ENCODE measurements around the gene SEPTIN6.
"Not testable (repeated sequence)": the region's sequence is repeated elsewhere in the genome, so short reads cannot be mapped to it uniquely, and the experiment has no call there.

Gene SEPTIN6

DNA sequence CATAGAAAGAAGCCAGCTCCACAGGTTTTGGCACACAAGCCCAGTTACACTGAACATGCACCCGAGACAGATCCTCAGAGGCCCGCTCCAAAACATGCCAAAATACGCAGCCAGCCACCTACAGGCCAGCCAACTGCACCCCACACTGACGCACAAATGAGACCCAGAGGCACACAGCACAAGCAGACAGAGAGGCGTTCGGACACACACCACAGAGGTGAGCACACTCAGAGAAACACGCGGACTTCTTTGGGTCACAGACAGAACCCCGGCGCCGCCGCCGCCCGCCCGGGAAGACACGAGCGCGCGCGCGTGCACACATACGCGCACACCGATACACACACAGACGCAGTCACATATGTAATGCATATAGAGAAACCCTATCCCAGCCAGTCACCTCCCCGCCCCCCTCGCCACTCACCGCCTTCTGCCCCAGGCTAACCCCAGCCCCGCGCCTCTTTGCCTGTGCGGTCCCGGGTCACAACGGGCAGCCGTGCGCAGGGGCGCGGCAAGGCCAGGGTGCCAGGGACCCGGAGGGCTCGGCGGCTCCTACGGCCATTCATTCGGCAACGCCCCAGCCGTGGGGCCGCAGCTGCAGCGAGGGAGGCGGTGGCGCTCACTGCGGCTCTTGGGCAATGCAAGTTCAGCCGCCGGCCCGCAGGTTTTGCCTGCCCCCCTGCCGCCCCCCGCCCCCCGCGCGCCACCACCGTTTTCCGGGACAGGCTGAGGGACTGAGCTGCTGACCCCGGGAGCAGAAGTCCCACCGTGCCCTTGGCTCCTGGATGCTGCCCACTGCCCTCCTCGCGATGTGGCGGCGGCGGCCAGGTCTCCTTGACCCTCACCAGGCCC, 553 bp downstream of the SEPTIN6 start:
- in situ Hi-C loops (cut with MboI; ENCODE audit: low sequenced_read_pairs) = no loop called here

- in situ Hi-C loops (cut with MboI; ENCODE audit: low sequenced_read_pairs) = no loop called here
These were observed 1.8 kb downstream of the SEPTIN6 start for GRCh38 chrX:119690921-119691716.

DNA sequence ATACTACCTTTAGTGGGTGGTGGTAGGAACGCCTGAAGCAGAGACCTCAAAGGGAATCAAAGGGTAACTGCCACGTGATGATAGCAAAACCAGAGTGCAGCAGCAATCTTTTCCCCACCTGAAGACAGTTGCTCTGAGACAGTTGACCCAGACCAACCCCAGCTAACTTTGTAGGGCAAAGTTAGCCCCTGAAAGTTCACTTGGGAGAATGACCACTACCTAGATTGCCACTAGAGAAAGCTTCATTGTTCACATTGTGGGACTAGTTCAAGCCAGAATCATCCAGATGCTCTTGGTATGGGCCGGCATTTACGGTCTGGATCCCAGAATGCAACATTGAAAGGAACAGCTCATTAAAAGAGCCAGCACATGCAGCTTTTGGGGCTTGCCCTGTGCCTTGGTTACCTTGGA, 4.1 kb downstream of the SEPTIN6 start:
- in situ Hi-C loops (cut with MboI; ENCODE audit: low sequenced_read_pairs) = no loop called here

DNA sequence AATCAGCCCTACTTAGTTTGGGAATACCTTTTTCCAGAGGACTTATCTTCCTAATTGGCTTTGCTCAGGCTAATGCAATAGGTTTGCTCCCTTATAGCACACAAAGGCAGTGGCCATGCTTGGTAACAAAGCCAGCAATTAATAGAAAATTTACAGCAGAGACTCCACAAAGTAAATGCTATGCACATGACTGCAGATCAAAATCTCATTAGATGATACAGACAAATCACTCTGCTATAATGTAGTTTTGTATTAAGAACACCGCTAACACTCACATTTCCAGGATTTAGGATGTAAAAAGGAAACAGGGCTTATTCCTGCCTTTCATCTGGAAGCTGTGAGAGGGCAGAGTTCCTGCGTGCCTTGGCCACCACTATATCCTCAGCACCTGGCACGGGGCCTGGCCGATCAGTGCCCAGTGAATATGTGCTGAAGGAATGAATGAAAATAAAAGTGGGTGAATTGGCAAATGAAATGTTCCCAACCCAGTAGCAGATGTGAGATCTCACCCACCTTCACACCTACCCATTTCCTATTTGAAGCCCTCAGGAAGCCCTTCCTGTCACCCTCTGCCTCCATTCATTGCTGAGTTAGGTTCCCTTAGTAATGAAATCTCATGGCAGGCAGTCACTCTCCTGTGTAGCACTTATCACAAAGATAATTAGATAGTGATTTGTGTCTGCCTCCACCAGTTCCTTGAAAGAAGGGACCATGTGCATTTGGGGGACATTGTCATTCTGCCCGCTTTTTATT, 5.1 kb downstream of the SEPTIN6 start:
- in situ Hi-C loops (cut with MboI; ENCODE audit: low sequenced_read_pairs) = no loop called here

- in situ Hi-C loops (cut with MboI; ENCODE audit: low sequenced_read_pairs) = no loop called here
These were observed 6.8 kb downstream of the SEPTIN6 start for GRCh38 chrX:119686087-119686691.

DNA sequence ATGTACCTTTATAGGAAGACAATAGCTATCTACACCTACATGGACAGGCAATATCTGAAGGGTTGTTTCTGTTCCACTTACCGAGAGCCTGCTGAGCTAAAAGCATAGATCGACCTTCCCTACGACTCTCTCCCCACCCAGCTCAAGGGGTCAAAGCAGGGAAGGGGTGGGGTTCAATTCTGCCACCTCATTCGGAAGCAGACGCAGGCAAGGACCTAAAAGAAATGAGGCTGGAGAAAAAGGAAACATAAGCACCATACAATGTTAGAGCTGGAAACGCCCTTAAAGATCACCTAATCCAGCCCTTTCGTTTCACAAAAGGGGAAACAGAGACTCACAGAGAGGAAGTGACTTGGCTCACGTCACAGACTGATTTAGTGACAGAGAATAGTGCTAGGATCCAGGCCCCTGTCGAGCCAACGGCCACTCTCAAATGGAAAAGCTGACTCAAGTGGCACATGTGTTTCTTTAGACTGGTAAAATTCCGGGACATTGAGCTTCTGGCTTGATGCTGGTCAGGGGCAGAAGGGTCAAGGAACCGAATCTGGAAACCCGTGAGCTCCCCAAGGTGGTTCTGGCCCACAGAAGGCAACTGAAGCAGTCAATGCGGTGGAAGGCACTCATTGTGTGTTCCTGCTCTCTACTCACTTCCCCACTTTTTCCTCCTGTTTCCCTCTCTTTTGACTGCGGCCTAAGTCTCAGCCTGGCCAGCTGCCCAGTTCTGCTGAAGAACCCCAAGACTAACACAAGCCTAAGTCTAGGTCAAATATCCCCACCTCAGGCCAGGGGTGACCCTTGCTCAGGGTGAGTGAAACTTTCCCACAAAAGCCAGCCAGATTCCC, 7.5 kb downstream of the SEPTIN6 start:
- in situ Hi-C loops (cut with MboI; ENCODE audit: low sequenced_read_pairs) = no loop called here

DNA sequence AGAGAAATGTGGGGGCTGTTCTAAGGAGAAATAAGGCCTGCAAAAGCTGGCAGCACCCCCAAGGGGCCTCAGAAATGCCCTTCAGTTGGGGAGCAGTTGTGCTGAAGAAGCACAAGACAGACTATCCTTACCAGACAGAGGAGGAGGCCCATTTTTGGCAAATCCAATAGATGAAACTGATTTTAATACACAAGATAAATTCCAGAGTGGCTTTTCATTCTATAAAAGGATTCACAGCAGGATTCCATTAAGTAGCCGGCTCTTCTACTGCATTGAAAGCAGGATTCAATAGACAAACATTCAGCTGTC, 8.1 kb downstream of the SEPTIN6 start:
- in situ Hi-C loops (cut with MboI; ENCODE audit: low sequenced_read_pairs) = no loop called here

GRCh38 chrX:119684312-119684711, 8.7 kb downstream of the SEPTIN6 start:
- in situ Hi-C loops (cut with MboI; ENCODE audit: low sequenced_read_pairs) = not testable (repeated sequence)

GRCh38 chrX:119682019-119682989, 10.7 kb downstream of the SEPTIN6 start:
- in situ Hi-C loops (cut with MboI; ENCODE audit: low sequenced_read_pairs) = no loop called here

DNA sequence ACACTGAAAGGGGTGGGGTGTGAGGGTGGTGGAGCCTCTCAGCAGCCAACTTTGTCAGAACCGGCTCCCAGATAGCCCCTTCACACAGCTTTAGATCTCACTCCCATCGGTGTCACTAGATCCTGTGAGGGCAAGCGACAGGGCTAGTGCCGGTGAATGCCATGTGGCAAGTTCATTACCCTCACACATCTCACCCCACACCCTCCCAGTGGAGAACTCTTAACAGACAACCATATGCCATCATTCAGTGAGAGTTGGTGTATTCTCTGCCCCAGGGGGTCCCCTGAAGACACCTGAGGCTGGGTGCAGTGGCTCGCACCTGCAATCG, 15.3 kb downstream of the SEPTIN6 start:
- in situ Hi-C loops (cut with MboI; ENCODE audit: low sequenced_read_pairs) = no loop called here

DNA sequence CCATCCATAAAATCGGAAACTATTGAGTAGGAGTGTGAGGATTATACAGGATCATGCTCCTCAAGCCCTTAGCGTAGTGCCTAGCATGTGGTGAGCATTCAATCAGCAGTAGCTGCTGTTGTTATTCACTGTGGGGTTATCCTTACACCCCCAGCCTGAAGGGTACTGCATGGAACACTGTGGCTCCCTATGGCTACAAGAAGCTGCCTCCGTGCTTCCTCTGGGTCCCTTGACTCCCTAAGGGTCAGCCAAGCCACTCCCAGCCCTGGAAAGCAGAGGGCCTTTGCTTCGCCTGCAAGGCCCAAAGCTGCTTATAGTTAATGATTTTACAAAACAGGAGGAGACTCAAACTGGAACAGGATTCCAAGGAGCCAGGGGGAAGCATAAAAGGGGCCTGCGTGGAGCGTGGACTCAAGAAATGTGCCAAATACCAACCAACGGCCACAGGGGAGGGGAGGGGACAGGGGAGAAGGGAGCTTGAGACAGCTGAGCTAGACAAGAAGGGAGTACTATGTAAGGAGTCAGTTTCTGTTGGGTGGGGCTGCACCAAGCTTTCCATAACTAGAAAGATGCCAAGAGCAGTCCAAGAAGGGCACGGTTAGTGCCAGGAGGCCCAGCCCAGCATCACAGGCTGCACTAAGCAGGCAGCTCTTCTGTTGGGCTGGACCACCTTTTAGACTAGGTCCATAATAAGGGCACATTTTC, 15.9 kb downstream of the SEPTIN6 start:
- in situ Hi-C loops (cut with MboI; ENCODE audit: low sequenced_read_pairs) = no loop called here

GRCh38 chrX:119673336-119673735, 19.6 kb downstream of the SEPTIN6 start:
- in situ Hi-C loops (cut with MboI; ENCODE audit: low sequenced_read_pairs) = no loop called here

DNA sequence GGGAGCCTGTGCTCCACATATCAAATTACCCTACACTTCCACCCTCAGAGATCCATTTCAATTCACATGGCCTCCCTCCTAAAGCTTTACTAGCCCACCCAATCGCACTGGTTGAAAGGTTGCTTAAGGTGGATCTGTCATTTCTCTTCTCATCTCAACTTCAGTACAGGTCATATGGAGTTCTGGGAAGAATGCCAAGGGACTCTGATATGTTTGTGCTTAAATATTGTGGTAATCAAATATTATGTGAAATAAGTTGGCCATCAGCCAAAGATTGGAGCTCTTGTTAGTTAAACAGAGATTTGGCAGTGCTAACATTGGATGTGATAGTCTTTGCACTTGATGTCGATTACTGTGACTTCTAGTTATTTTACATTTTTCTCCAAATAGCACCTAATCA, 20.5 kb downstream of the SEPTIN6 start:
- in situ Hi-C loops (cut with MboI; ENCODE audit: low sequenced_read_pairs) = no loop called here

DNA sequence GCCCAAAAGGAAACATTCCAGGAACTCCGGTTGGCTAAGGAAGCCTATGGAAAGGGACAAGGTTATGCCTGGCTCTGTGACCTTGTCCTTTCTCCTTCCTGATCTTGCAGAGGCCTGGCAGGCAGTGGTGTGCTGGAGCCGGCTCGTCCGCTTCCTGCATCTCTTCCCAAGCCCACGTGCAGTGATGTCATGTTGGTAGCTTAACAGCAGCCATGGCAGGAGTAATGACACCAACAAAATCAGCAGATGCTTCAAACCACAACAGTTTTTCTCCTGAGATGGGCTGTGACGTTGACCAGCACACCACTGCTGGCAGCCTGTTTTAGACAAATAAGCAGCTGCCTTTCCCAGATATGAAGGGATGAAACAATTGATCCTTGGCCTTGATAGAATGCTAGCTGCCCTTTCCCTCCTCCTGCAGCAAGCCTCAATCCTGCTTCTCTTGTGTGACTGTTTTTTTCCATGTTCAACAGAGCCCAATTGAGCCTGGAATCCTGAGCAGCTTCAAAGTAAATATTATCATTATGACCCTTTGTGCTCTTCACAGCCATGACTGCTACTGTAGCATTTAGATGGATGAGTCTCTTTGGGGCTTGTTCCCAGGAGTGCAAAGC, 23.4 kb downstream of the SEPTIN6 start:
- in situ Hi-C loops (cut with MboI; ENCODE audit: low sequenced_read_pairs) = no loop called here

GRCh38 chrX:119667111-119667878, 25.7 kb downstream of the SEPTIN6 start:
- in situ Hi-C loops (cut with MboI; ENCODE audit: low sequenced_read_pairs) = no loop called here

GRCh38 chrX:119664877-119665276, 28.1 kb downstream of the SEPTIN6 start:
- in situ Hi-C loops (cut with MboI; ENCODE audit: low sequenced_read_pairs) = not testable (repeated sequence)

DNA sequence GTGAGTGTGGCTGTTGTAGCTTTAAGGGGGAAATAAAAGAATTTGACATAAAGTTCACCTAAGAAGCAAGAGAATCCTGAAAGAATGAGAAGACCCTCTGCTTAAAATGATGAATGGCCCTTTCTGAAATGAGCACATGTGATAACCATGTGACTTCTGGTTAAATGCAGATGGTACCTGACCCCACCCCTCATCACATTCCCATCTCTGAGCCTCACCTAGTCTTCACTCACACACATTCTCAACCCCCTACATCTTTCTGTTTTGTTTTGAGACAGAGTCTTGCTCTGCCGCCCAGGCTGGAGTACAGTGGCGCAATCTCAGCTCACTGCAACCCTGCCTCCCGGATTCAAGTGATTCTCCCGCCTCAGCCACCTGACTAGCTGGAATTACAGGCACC, 31.5 kb downstream of the SEPTIN6 start:
- in situ Hi-C loops (cut with MboI; ENCODE audit: low sequenced_read_pairs) = no loop called here

All from HL-60/S4 treated with retinoic acid at 250 ng/mL for 4 days and 3 days (cell line).